Measurements from ENCODE around the gene GBP4.

GRCh38 chr1:89165811-89166210 is 32.9 kb downstream of the GBP4 start:
- TF ChIP-seq POLR2AphosphoS5 (IDR thresholded peaks at IDR 0.05; ENCODE audit: low read depth, low read length) (no peak), TAF1 (IDR thresholded peaks at IDR 0.05; ENCODE audit: borderline replicate concordance, low read depth, low read length) (no peak)

Measured in GM12892 (cell line).